KG1 (cell line): Measurements from ENCODE around the gene ABCF2.

Source experiments
- DNase-seq: peaks from one replicate; lab custom pipeline; 2025; lab: John Stamatoyannopoulos, UW

ABCF2 gene

DNA sequence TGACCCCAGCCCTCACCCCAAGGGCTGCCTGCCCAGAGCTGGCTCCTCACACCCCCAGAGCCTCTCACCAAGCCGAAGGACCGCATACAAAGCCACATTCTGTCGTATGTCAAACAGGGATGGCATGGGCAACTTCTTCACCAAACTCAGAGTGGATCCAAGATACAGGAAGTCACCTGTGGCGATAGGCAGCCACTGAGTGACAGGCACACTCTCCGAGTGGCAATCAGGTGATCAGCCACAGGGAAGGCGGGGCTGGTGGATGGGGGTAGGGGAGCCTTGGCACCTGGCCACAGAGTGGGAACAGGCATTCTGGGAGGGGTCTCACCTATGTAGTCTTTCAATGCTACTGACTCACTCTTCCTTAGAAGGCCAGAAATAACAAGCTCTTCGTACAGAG, 32.8 kb downstream of the ABCF2 start:
- DNase-seq: no peak

- no peak for DNase-seq
Observed at GRCh38 chr7:151193203-151193978, 33.6 kb downstream of the ABCF2 start.

DNA sequence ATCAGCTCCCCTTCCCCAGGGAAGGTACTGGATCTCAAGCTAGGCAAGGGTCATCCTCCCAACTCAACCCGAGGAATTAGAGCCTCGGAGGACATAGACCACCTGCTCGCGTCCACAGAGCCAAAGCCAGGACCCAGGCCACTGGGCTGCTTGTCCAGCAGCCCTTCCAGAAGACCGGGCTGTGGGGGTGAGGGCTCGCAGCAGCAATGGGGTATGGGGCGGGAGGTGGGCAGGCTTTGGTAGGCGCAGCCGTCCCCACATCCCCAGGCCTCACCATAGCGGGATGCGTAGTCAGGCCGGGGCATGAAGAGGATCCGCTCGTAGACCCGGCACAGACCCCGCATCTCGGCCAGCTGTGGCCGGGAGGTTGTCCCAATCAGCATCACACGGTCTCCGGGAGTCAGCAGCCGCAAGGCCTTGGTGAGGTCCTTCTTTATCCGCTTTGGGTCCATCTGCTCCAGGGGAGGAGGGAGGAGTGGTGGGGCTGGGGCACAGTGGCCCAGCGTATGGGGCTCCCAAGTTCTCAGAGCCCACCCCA, 34.9 kb downstream of the ABCF2 start:
- no peak for DNase-seq

- DNase-seq: no peak
Observed at GRCh38 chr7:151191544-151191943, 35.5 kb downstream of the ABCF2 start.

DNA sequence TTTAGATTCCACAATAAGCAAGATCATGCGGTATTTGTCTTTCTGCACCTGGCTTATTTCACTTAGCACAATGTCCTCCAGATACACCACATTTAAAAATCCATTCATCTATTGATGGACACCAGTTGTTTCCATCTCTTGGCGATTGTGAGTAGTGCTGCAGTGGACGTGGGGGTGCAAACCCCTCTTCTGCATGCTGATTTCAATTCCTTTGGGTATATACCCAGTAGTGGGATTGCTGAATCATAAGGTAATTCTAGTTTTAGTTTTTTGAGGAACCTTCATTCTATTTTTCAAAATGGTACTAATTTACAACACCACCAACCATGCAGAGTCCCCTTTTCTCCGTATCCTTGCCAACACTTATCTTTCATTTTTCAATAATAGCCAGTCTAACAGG, 38.0 kb downstream of the ABCF2 start:
- no peak for DNase-seq

DNA sequence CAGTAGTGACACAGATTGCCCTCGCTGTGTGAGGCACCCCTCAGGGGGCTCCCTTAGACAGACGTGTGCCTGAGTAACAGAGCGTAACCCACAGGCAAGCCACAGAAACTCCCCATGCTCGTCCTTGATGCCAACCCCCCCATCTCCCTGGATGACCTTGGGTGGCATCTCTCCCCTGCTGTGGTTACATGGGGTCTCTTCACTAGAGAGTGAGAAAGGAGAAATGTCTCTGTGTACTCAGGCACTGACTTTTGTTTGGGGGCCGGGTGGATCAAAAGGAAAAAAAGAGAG, 38.8 kb downstream of the ABCF2 start:
- no peak for DNase-seq

DNA sequence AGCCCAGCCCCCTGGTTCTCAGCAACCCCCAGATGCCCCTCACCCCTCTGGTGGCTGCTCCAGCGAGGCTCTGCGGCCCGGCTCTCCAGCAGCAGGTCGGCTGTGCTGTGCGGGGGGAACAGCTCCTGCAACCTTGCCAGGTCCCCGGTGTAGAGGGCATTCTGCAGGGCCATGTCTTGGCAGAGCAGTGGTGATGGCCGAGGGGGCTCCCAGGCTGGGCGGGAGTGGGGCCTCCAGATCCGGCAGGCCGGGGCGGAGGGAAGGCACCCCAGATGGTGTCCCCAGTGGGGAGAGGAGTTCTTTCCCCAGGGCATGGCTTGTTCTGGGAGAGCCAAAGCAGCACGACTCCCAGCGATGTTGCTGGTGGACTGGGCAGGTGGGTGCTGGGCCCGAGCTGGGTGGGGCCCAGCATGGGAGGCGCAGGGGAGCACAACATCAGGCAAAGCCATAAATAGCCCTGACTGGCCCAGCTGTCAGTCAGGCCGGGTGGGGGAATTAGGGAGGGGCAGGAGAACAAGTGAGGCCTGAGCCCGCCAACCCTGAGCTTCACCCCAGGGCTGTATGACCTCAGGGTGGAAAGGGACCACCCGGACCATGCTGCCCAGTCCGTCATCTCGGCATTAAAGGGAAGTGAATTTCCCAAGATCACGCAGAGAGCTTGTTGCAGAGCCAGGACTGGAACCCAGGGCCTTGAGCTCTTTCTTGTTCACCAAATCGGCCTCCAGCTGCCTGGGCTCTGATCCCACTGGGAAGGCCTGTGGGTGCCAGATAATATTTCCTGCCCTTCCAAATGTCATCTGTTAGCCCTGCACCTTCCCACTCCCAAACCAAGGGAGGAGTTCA, 39.4 kb downstream of the ABCF2 start:
- no peak for DNase-seq

DNA sequence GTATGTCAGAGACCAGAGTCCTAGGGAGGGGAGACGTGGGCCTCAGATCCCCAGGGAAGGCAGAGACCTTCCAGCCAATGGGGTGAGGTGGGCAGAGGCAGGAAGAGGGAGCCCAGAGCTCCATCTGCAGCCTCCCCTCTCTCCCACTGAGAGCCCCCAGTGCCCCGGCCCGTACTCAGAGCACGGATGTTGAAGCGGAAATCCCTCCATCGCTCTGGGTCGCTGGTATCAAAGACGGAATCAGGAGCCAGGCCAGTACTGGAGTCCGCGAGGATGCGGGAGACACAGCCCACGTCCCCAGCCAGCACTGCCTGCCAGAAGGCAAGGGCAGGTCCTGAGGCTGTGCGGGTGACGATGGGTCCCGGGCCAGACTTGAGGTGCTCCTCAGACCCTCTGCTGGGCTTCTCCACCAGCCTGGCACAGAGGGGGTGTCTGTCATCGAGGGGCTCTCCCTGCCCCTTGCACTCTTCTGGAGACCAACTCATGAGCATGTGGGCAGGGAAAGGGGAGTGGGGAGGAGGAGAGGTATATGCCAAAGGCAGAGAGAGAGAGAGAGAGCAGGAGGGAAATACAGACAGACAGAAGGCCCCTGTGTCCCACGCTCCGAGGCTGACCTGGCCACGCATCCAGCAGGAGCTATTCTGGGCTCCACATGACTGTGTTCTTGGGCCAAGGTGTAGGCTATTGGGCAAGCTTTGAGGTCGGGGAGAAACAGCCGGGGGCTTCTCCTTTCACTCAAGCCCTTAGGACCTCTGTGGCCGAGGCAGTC, 40.2 kb downstream of the ABCF2 start, which contains the start of gene ASB10:
Gene ASB10, minus strand, starts transcription at position 611 of the 769 bp plus-strand sequence. Its CDS starts 120 bp downstream, at position 491.
- DNase-seq: no peak

- no peak for DNase-seq
Observed at GRCh38 chr7:151185762-151186639, 41.0 kb downstream of the ABCF2 start.

GRCh38 chr7:151181011-151181431, 46.0 kb downstream of the ABCF2 start:
- DNase-seq: no peak

- no peak for DNase-seq
Observed at GRCh38 chr7:151179946-151180345, 47.1 kb downstream of the ABCF2 start.

DNA sequence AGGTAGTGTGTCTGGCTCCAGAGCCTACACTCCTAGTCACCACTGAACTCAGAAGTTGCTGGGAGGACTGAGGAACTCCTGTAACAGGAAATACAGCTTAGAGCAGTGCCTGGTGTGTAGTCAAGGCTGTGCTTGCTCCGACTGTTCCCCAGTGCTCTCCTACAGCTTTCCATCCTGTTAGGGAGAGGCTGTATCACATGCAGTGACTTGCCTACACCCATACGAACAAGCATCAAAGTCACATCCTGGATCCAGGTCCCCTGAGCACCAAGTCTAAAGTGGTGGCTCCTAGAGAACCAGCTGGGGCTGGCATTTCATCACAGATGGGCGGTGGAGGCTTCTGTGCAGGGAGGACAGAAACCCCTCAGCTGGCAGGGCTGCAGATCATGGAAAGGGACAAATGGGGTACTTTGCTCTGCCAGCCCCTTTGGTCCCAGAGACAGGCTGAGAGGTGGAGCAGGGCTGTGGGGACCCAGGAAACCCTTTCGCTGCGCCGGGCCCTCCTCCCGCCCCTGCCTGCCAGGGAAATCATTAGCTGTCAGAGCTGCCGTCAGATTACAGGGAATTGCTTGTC, 47.6 kb downstream of the ABCF2 start:
- no peak for DNase-seq

GRCh38 chr7:151178831-151179230, 48.2 kb downstream of the ABCF2 start:
- no peak for DNase-seq

DNA sequence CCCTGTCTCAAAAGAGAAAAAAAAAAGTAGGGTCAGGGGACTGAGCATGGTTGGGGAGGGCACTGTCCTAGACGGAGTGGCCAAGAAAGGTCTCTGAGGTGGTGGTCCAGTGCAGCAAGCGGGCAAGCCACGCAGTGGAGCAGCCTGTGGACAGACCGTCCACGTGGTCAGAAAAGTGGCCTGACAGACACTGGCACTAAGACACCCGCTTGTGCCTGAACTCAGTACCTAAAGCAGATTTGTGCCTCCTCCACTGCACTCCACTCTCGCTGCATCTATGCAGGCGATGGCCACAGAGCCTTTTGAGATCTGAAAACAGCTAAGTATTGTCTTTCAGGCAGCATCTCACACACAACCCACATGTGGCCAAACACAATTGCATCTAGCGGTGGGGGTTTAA, 48.8 kb downstream of the ABCF2 start:
- DNase-seq: no peak

DNA sequence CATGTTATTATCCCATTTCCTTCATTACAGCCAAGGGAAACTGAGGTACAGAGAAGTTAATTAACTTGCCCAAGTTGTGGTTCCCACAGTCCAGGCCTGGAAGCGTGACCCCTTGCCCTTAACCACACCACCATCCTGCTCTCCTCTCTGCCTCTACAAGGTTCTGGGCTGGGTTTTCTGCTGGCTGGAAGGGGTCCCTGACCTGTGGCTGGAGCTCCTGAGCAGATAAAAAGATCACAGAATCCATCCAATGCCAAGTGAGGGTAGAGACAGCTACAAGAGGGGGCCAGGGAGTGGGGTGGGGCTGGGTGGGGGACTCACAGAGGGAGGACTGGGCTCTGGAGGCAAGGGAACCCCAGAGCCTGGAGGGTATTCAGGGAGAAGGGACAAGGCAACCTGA, 49.7 kb downstream of the ABCF2 start:
- DNase-seq: no peak

GRCh38 chr7:151176401-151176800, 50.6 kb downstream of the ABCF2 start:
- no peak for DNase-seq

DNA sequence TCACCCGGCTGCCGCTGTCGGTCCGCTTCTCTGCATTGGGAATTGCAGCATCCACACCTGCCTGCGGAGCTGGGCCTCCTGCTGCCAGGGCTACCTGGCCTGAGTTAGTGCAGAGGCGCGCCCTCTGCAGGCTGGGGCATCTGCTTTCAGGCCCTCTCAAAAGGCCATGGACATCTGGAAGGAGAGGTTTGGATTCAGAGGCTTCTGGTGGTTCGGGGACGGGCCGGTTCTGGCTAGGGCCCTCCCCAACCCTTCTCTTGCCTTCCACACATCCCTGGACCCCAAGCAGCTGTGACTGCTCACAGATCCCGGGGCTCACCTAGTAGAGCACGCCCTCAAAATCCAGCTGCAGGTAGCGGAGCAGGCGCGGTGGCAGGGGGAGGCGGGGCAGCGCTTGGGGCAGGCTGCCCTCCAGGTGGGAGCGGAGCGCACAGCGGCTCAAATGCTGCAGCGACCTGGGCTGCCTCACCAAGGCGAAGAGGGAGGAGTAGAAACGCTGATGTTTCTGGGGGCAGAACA, 51.2 kb downstream of the ABCF2 start:
- DNase-seq: no peak

- DNase-seq: no peak
Observed at GRCh38 chr7:151175047-151175792, 51.8 kb downstream of the ABCF2 start.

- no peak for DNase-seq
Observed at GRCh38 chr7:151174246-151175046, 52.6 kb downstream of the ABCF2 start.
